Endothelial cell of umbilical vein (primary cell): ENCODE data around the gene RAD51B. TPM values are rescaled to one million over a fixed set of nuclear protein-coding genes. Genes with fewer than 3 reads are reported as not detected.

ENCODE experiments used
- BruUV-seq: library from RNA; stranded (reverse); fragments of 400-500 nt; replicated peaks from 2 replicates; lab custom pipeline; 2021; lab: Mats Ljungman, UMichigan
- CTCF ChIA-PET: fragments of 300-600, 350-600 bp; sonication (Branson Sonifier 250); formaldehyde crosslinking; loops from one replicate; lab custom pipeline; 2021; ENCODE audit warnings: antibody characterized with exemption, inconsistent platforms; lab: Charles Lee
- POLR2A ChIA-PET: fragments of 300-600, 350-600 bp; sonication (Branson Sonifier 250); formaldehyde crosslinking; loops from one replicate; lab custom pipeline; 2021; ENCODE audit warnings: antibody characterized with exemption, inconsistent platforms; lab: Charles Lee
- DNase-seq: peaks from one replicate; pipeline ENCODE4 v3.0.0-alpha.2; 2011; ENCODE audit warnings: low read depth, low spot score
- FAIRE-seq: peaks from 2 replicates; lab custom pipeline; 2011; peaks lifted over from hg19 to GRCh38; lab: Jason Lieb, UNC
- H2AFZ ChIP-seq: 2 replicates; pipeline ENCODE4 v1.6.0; 2012; ENCODE audit warnings: low read depth, low read length, control low read depth, inconsistent platforms
- H3K27ac ChIP-seq: 2 replicates; pipeline ENCODE4 v1.5.1; 2011; ENCODE audit warnings: low read depth, mild to moderate bottlenecking, control low read depth, low read length, moderate library complexity; ENCODE audit not compliant: insufficient read depth
- H3K27me3 ChIP-seq, 2 experiments: 2 replicates each; pipeline versions ENCODE4 v1.6.0 to v1.6.1; 2011; ENCODE audit warnings: low read length in 2 of 2, mixed read lengths in 1 of 2; ENCODE audit not compliant: control insufficient read depth in 2 of 2, insufficient read depth in 2 of 2
- H3K36me3 ChIP-seq, 2 experiments: 2 replicates in 1 of 2; 3 replicates in 1 of 2; pipeline ENCODE4 v1.5.1; 2011; ENCODE audit warnings: low read length in 2 of 2, mild to moderate bottlenecking in 1 of 2, moderate library complexity in 1 of 2; ENCODE audit not compliant: control insufficient read depth in 2 of 2, insufficient read depth in 2 of 2; ENCODE audit errors: extremely low read depth in 1 of 2
- H3K4me1 ChIP-seq: 3 replicates; pipeline ENCODE4 v1.5.1; 2011; ENCODE audit warnings: mild to moderate bottlenecking, low read length; ENCODE audit not compliant: control insufficient read depth, insufficient read depth; ENCODE audit errors: extremely low read depth
- H3K4me2 ChIP-seq: 2 replicates; pipeline ENCODE4 v1.6.1; 2011; ENCODE audit warnings: low read length, control low read depth, mixed read lengths; ENCODE audit not compliant: insufficient read depth
- H3K4me3 ChIP-seq, 3 experiments: fragments of 200-600 bp in 1 of 3; sonication (generic), shearing (Covaris generic) in 1 of 3; replicated peaks in 1 of 3; 2 replicates each; pipeline ENCODE4 v1.5.1; 2011 to 2016; ENCODE audit warnings: control low read depth in 3 of 3, low read length in 3 of 3, mild to moderate bottlenecking in 2 of 3, inconsistent platforms in 1 of 3, low read depth in 1 of 3, moderate library complexity in 1 of 3; ENCODE audit not compliant: insufficient read depth in 1 of 3
- H3K79me2 ChIP-seq: 2 replicates; pipeline ENCODE4 v1.6.0; 2012; ENCODE audit warnings: low read length, inconsistent platforms; ENCODE audit not compliant: control insufficient read depth, insufficient read depth
- H3K9ac ChIP-seq: replicated peaks from 2 replicates; pipeline ENCODE3; 2011; ENCODE audit warnings: low read length, control low read depth; ENCODE audit not compliant: insufficient read depth; ENCODE audit errors: extremely low read depth
- H3K9me1 ChIP-seq: replicated peaks from 3 replicates; pipeline ENCODE4 v1.6.0; 2011; ENCODE audit warnings: mild to moderate bottlenecking, low read length; ENCODE audit not compliant: control insufficient read depth, insufficient read depth; ENCODE audit errors: extremely low read depth
- H3K9me3 ChIP-seq: replicated peaks from 2 replicates; pipeline ENCODE4 v1.5.1; 2012; ENCODE audit warnings: low read length, inconsistent platforms; ENCODE audit not compliant: control insufficient read depth, insufficient read depth
- H4K20me1 ChIP-seq: replicated peaks from 2 replicates; pipeline ENCODE3; 2011; ENCODE audit warnings: mild to moderate bottlenecking, low read length; ENCODE audit not compliant: control insufficient read depth, insufficient read depth; ENCODE audit errors: extremely low read depth
- EZH2 ChIP-seq: IDR thresholded peaks from 2 replicates; pipeline ENCODE4 v1.6.1; 2012; ENCODE audit warnings: borderline replicate concordance, low read depth, mild to moderate bottlenecking, moderate library complexity, low read length, inconsistent platforms; ENCODE audit not compliant: severe bottlenecking
- FOS ChIP-seq: IDR thresholded peaks from 2 replicates; pipeline ENCODE4 v1.6.1; 2011; ENCODE audit warnings: mild to moderate bottlenecking, low read length, moderate library complexity, borderline replicate concordance; ENCODE audit not compliant: insufficient read depth
- GATA2 ChIP-seq: IDR thresholded peaks from 2 replicates; pipeline ENCODE4 v1.7.0; 2011; ENCODE audit warnings: low read depth, mild to moderate bottlenecking, moderate library complexity, mixed read lengths, low read length; ENCODE audit not compliant: insufficient read length, insufficient read depth
- JUN ChIP-seq: IDR thresholded peaks from 2 replicates; pipeline ENCODE4 v1.6.1; 2011; ENCODE audit warnings: borderline replicate concordance, low read depth; ENCODE audit not compliant: insufficient read length, insufficient read depth
- MYC ChIP-seq: IDR thresholded peaks from one replicate; pipeline ENCODE4 v1.6.1; 2011; ENCODE audit warnings: mild to moderate bottlenecking, low read depth, low read length
- POLR2A ChIP-seq: IDR thresholded peaks from 2 replicates; pipeline ENCODE4 v1.6.1; 2012; ENCODE audit warnings: low read depth, mild to moderate bottlenecking, control low read depth, low read length
- POLR2AphosphoS5 ChIP-seq: IDR thresholded peaks from 2 replicates; pipeline ENCODE4 v1.6.1; 2012; ENCODE audit warnings: low read depth, mild to moderate bottlenecking, control low read depth, low read length, moderate library complexity; ENCODE audit not compliant: insufficient read depth
- dilution Hi-C: fragments of 300-500 bp; cut with MboI; formaldehyde crosslinking; loops from one replicate; pipeline ENCODE4 v1.15.0; 2019; ENCODE audit warnings: low sequenced_read_pairs; ENCODE audit not compliant: extremely low pct_ligation_motif_present
- intact Hi-C: fragments of 100-400 bp; cut with micrococcal nuclease; formaldehyde crosslinking; loops from one replicate; pipeline ENCODE4 v1.10.0; 2022
- polyA plus RNA-seq, 4 experiments: library from polyadenylated mRNA; depleted of rRNA in 3 of 4; stranded (reverse) in 3 of 4; unstranded in 1 of 4; fragments of >200 nt; gene quantifications; 2 replicates each; pipeline versions ENCODE4 v1.2.1 to v1.2.3, GENCODE V29; 2011 to 2012; ENCODE audit warnings: missing spikeins in 1 of 4
- total RNA-seq: library from RNA; stranded (reverse); gene quantifications from 2 replicates; pipeline ENCODE4 v1.2.3, GENCODE V29; 2021
- TF ChIP-seq, protein P1 (sequence below): IDR thresholded peaks from 2 replicates; pipeline ENCODE4 v1.6.1; 2011; ENCODE audit not compliant: insufficient read depth, insufficient read length
- TF ChIP-seq, protein P2 (sequence below), 2 donors: IDR thresholded peaks; 1 replicate in 1 of 2; 2 replicates in 1 of 2; pipeline ENCODE4 v1.5.1; 2011; ENCODE audit warnings: low read length in 2 of 2, mild to moderate bottlenecking in 2 of 2, moderate library complexity in 2 of 2, control low read depth in 1 of 2, inconsistent platforms in 1 of 2, low read depth in 1 of 2; ENCODE audit not compliant: insufficient read depth in 1 of 2; ENCODE audit errors: extremely low read depth in 1 of 2

Gene RAD51B
- total and polyA plus RNA-seq, 2 donors (not counting 3 experiments of a cell fraction or from before 2014, with no cell fraction given) = 3.9 to 19.0 TPM

DNA sequence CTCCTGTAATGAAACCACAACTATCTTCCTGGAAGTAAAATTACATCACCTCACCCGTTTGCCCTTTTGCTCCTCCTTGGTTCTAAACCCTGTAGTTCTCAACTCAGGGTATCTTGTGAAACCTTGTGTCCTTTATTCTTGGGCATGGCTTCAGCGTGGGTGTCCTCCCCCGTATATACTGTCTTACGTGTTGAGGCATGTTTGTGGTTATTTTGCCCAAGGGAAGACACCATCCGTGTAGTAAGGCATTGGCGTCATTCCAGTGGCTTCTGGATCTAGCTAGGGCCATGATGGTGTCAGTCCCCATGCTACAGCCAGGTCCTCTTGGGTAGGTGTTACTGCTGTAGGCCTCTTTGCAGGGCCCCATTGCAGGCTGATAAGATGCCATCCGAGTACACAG lies 857.9 kb downstream of the RAD51B start:
- no peak overlapping the region for H2AFZ ChIP-seq
- H3K4me1 ChIP-seq = peaks cover 29% of the 10 kb centered on the region

More for the DNA sequence above, 857.9 kb downstream of the RAD51B start:
- DNase-seq = no peak
- POLR2A ChIA-PET = no interaction called here
- TF ChIP-seq JUN (no peak), GATA2 (no peak), FOS (no peak), EZH2 (no peak), POLR2A (no peak), MYC (no peak), POLR2AphosphoS5 (no peak)
- TF ChIP-seq, protein P1, sequence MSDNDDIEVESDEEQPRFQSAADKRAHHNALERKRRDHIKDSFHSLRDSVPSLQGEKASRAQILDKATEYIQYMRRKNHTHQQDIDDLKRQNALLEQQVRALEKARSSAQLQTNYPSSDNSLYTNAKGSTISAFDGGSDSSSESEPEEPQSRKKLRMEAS = no peak
- TF ChIP-seq, protein P2, sequence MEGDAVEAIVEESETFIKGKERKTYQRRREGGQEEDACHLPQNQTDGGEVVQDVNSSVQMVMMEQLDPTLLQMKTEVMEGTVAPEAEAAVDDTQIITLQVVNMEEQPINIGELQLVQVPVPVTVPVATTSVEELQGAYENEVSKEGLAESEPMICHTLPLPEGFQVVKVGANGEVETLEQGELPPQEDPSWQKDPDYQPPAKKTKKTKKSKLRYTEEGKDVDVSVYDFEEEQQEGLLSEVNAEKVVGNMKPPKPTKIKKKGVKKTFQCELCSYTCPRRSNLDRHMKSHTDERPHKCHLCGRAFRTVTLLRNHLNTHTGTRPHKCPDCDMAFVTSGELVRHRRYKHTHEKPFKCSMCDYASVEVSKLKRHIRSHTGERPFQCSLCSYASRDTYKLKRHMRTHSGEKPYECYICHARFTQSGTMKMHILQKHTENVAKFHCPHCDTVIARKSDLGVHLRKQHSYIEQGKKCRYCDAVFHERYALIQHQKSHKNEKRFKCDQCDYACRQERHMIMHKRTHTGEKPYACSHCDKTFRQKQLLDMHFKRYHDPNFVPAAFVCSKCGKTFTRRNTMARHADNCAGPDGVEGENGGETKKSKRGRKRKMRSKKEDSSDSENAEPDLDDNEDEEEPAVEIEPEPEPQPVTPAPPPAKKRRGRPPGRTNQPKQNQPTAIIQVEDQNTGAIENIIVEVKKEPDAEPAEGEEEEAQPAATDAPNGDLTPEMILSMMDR (IDR thresholded peaks at IDR 0.05; ENCODE audit: extremely low read depth in 1 of 2, insufficient read depth in 1 of 2, low read depth in 1 of 2, low read length in 2 of 2) = no peak
- H3K9ac ChIP-seq = no peak overlapping the region
- H3K4me2 ChIP-seq = no peak overlapping the region
- H3K27ac ChIP-seq = no peak overlapping the region
- dilution Hi-C loops = no loop called here
- H3K36me3 ChIP-seq = no peaks in the 10 kb centered on the region
- H4K20me1 ChIP-seq = no peaks in the 10 kb centered on the region
- H3K4me3 ChIP-seq = no peak overlapping the region
- FAIRE-seq = no peak
- H3K79me2 ChIP-seq = no peaks in the 10 kb centered on the region
- intact Hi-C loops = no loop called here
- BruUV-seq = no TSS peak
- H3K9me3 ChIP-seq = no peaks in the 10 kb centered on the region
- no peaks in the 10 kb centered on the region for H3K9me1 ChIP-seq
- no peaks in the 10 kb centered on the region for H3K27me3 ChIP-seq
- CTCF ChIA-PET = no interaction called here
